CD14-positive monocyte (primary cell): ENCODE results near the gene PRCD. TPM values are rescaled to one million over a fixed set of nuclear protein-coding genes. Genes with fewer than 3 reads are reported as not detected.

Experiments
- DNase-seq, 3 donors: peaks; one replicate each; pipeline ENCODE4 v3.0.0-alpha.2; 2011 to 2022
- H2AFZ ChIP-seq: 2 replicates; pipeline ENCODE4 v1.6.0; 2012; ENCODE audit warnings: mild to moderate bottlenecking, low read depth, low read length, inconsistent platforms; ENCODE audit not compliant: insufficient read depth, poor library complexity, severe bottlenecking
- H3K27ac ChIP-seq, 2 donors: 1 replicate in 1 of 2; 2 replicates in 1 of 2; pipeline ENCODE4 v1.5.1; 2012 to 2013; ENCODE audit warnings: low read length in 2 of 2, control low read depth in 1 of 2, inconsistent platforms in 1 of 2, low read depth in 1 of 2, mild to moderate bottlenecking in 1 of 2
- H3K27me3 ChIP-seq, 2 donors: one replicate each; pipeline versions ENCODE4 v1.6.0 to v1.6.1; 2011 to 2013; ENCODE audit warnings: low read length in 2 of 2; ENCODE audit not compliant: control insufficient read depth in 2 of 2, insufficient read depth in 2 of 2
- H3K36me3 ChIP-seq, 2 donors: replicated peaks in 1 of 2; 1 replicate in 1 of 2; 2 replicates in 1 of 2; pipeline versions ENCODE4 v1.5.1 to v1.6.1; 2012 to 2013; ENCODE audit warnings: low read length in 2 of 2, control low read depth in 1 of 2, inconsistent platforms in 1 of 2, mild to moderate bottlenecking in 1 of 2; ENCODE audit not compliant: insufficient read depth in 2 of 2, control insufficient read depth in 1 of 2
- H3K4me1 ChIP-seq, 2 donors: 1 replicate in 1 of 2; 2 replicates in 1 of 2; pipeline versions ENCODE4 v1.5.1 to v1.6.1; 2012 to 2013; ENCODE audit warnings: low read length in 2 of 2, control low read depth in 1 of 2, inconsistent platforms in 1 of 2, mild to moderate bottlenecking in 1 of 2, moderate library complexity in 1 of 2; ENCODE audit not compliant: insufficient read depth in 2 of 2, control insufficient read depth in 1 of 2
- H3K4me2 ChIP-seq: replicated peaks from 2 replicates; pipeline ENCODE3; 2012; ENCODE audit warnings: low read length, moderate library complexity, mild to moderate bottlenecking; ENCODE audit not compliant: poor library complexity, severe bottlenecking; ENCODE audit errors: extremely low read depth
- H3K4me3 ChIP-seq, 3 experiments: fragments of 200-600 bp in 1 of 3; sonication (generic) in 1 of 3; replicated peaks in 1 of 3; 1 replicate in 2 of 3; 2 replicates in 1 of 3; pipeline ENCODE4 v1.5.1; 2011 to 2013; ENCODE audit warnings: low read length in 3 of 3, mild to moderate bottlenecking in 3 of 3, control low read depth in 2 of 3, low read depth in 2 of 3, inconsistent platforms in 1 of 3, moderate library complexity in 1 of 3
- H3K79me2 ChIP-seq: 2 replicates; pipeline ENCODE4 v1.6.0; 2012; ENCODE audit warnings: mild to moderate bottlenecking, control low read depth, inconsistent platforms, low read length, moderate library complexity; ENCODE audit not compliant: insufficient read depth
- H3K9ac ChIP-seq: 2 replicates; pipeline ENCODE4 v1.6.0; 2017; ENCODE audit warnings: low read length, mild to moderate bottlenecking; ENCODE audit not compliant: insufficient read depth, poor library complexity, severe bottlenecking
- H3K9me3 ChIP-seq, 2 donors: replicated peaks in 1 of 2; 1 replicate in 1 of 2; 2 replicates in 1 of 2; pipeline versions ENCODE4 v1.5.1 to v1.6.1; 2012 to 2013; ENCODE audit warnings: low read length in 2 of 2, control low read depth in 1 of 2; ENCODE audit not compliant: control insufficient read depth in 1 of 2, insufficient read depth in 1 of 2
- H4K20me1 ChIP-seq: 2 replicates; pipeline ENCODE4 v1.6.0; 2012; ENCODE audit warnings: mild to moderate bottlenecking, low read length, control low read depth, moderate library complexity; ENCODE audit not compliant: insufficient read depth
- H3K27ac Mint-ChIP-seq, 7 donors: one replicate each; pipeline ENCODE4 v1.8.0; 2020; ENCODE audit warnings: mild to moderate bottlenecking in 7 of 7, mixed read lengths in 7 of 7, moderate library complexity in 6 of 7, inconsistent platforms in 2 of 7
- H3K27me3 Mint-ChIP-seq, 3 donors: one replicate each; pipeline ENCODE4 v1.8.0; 2021 to 2022; ENCODE audit warnings: low read depth in 3 of 3, mild to moderate bottlenecking in 3 of 3, mixed read lengths in 3 of 3, moderate library complexity in 3 of 3, inconsistent platforms in 1 of 3
- H3K36me3 Mint-ChIP-seq, 2 donors: one replicate each; pipeline ENCODE4 v1.8.0; 2020; ENCODE audit warnings: mixed read lengths in 2 of 2, inconsistent platforms in 1 of 2, mild to moderate bottlenecking in 1 of 2
- H3K4me1 Mint-ChIP-seq: one replicate; pipeline ENCODE4 v1.8.0; 2020; ENCODE audit warnings: mild to moderate bottlenecking, mixed read lengths
- H3K4me3 Mint-ChIP-seq, 2 donors: one replicate each; pipeline ENCODE4 v1.8.0; 2020; ENCODE audit warnings: mild to moderate bottlenecking in 2 of 2, mixed read lengths in 2 of 2, moderate library complexity in 1 of 2
- H3K9me3 Mint-ChIP-seq, 7 donors: one replicate each; pipeline ENCODE4 v1.8.0; 2020 to 2022; ENCODE audit warnings: mixed read lengths in 7 of 7, mild to moderate bottlenecking in 6 of 7, moderate library complexity in 6 of 7, inconsistent platforms in 2 of 7
- CTCF ChIP-seq: fragments of 200-600 bp; IDR thresholded peaks from one replicate; pipeline ENCODE4 v1.8.0; 2022; ENCODE audit warnings: antibody characterized with exemption, mild to moderate bottlenecking
- WGBS: methylation state at CpG from one replicate; pipeline ENCODE4 v1.1.5; 2013; ENCODE audit warnings: missing lambda C conversion rate; ENCODE audit not compliant: insufficient coverage; 5-methylcytosine and 5-hydroxymethylcytosine counted together
- intact Hi-C, 2 donors: fragments of 100-400 bp; cut with micrococcal nuclease; formaldehyde crosslinking; loops; one replicate each; pipeline versions ENCODE4 v1.15.0 to v1.15.1; 2023
- polyA minus RNA-seq: library from RNA; depleted of rRNA, polyadenylated mRNA; stranded (reverse); fragments of >200 nt; gene quantifications from 2 replicates; pipeline ENCODE4 v1.2.3, GENCODE V29; 2012
- polyA plus RNA-seq, 3 donors: library from polyadenylated mRNA; depleted of rRNA in 1 of 3; unstranded in 2 of 3; stranded (reverse) in 1 of 3; fragments of 300-500 nt in 2 of 3; fragments of >200 nt in 1 of 3; fragmentation: Illumina TruSeq in 2 of 3; gene quantifications; 1 replicate in 2 of 3; 2 replicates in 1 of 3; pipeline ENCODE4 v1.2.3, GENCODE V29; 2012 to 2021
- total RNA-seq, 12 experiments: library from RNA in 1 of 12; stranded (reverse) in 1 of 12; fragments of 120-200 nt in 1 of 12; gene quantifications; one replicate each; pipeline ENCODE4 v1.2.4 and lab custom pipeline; 2013 to 2026; ENCODE audit warnings: mixed read lengths in 6 of 12, inconsistent platforms in 1 of 12

The PRCD gene, protein sequence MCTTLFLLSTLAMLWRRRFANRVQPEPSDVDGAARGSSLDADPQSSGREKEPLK
- 0.10 TPM for total RNA-seq (2013)
- polyA plus RNA-seq = not detected
- not detected in 2 replicates for polyA minus RNA-seq
- total RNA-seq (lab: John Stamatoyannopoulos, UW) = 0 to 0.45 (median 0.08) reads per million in 11 experiments

- H3K9ac ChIP-seq = no peak within 1 kb of the TSS
- H4K20me1 ChIP-seq = no peaks in the 10 kb centered on the region
- no peak for TF ChIP-seq CTCF
- peaks cover 13 to 20% of the 10 kb centered on the region in 2 donors for H3K4me1 ChIP-seq
- H3K79me2 ChIP-seq = no peaks in the 10 kb centered on the region
- H3K4me1 Mint-ChIP-seq = peaks cover 14% of the 10 kb centered on the region
- H3K27me3 ChIP-seq = peaks cover 23 to 54% of the 10 kb centered on the region in 2 donors
- H3K9me3 Mint-ChIP-seq = peaks cover 0 to 6% (median 4%) of the 10 kb centered on the region in 7 donors
- H3K4me3 Mint-ChIP-seq = peak within 1 kb of the TSS; percentile 67 to 87
- DNase-seq = no peak
- no peak within 1 kb of the TSS for H3K27ac ChIP-seq
- H2AFZ ChIP-seq = peak within 1 kb of the TSS; percentile 68
- H3K27me3 Mint-ChIP-seq = peaks cover 64 to 87% (median 71%) of the 10 kb centered on the region in 3 donors
- intact Hi-C loops = no loop called here
- H3K4me2 ChIP-seq = peak within 1 kb of the TSS; percentile 65
- peaks cover 0 to 12% of the 10 kb centered on the region in 2 donors for H3K9me3 ChIP-seq
- 88% methylated on average over 11 of the region's 22 CpGs for WGBS
- H3K36me3 Mint-ChIP-seq = peaks cover 3 to 8% of the 10 kb centered on the region in 2 donors
- peak within 1 kb of the TSS in 1 of 7 donors; percentile 6 for H3K27ac Mint-ChIP-seq
- H3K36me3 ChIP-seq = no peaks in the 10 kb centered on the region
- peak within 1 kb of the TSS in 2 of 3 experiments; percentile 28 to 62 for H3K4me3 ChIP-seq
Measured at GRCh38 chr17:76539631-76540271, at the start of gene PRCD. TSS of gene PRCD (plus strand) at chr17:76540044. CDS start at chr17:76540142, 98 bp downstream.

- Histone ChIP-seq H3K9ac (peak overlapping the region; percentile 40), H3K4me2 (peak overlapping the region; percentile 99), H2AFZ (no peak overlapping the region), H3K27me3 (no peaks in the 10 kb centered on the region), H4K20me1 (no peaks in the 10 kb centered on the region), H3K4me1 (peaks cover 81 to 89% of the 10 kb centered on the region in 2 donors), H3K79me2 (peaks cover 45% of the 10 kb centered on the region), H3K36me3 (peaks cover 9 to 12% of the 10 kb centered on the region in 2 donors), H3K27ac (peak overlapping the region; percentile 99), H3K9me3 (no peaks in the 10 kb centered on the region), H3K4me3 (peak overlapping the region in 1 of 3 experiments; percentile 85)
- H3K27me3 Mint-ChIP-seq = peaks cover 0 to 1% (median 0%) of the 10 kb centered on the region in 3 donors
- peak overlapping the region; percentile 99 to 100 (median 100) for H3K27ac Mint-ChIP-seq
- TF ChIP-seq CTCF = no peak
- intact Hi-C loops = no loop called here
- H3K4me1 Mint-ChIP-seq = peaks cover 81% of the 10 kb centered on the region
- WGBS = 50% methylated on average over 6 of the region's 10 CpGs
- DNase-seq = no peak
- H3K36me3 Mint-ChIP-seq = peaks cover 13 to 31% of the 10 kb centered on the region in 2 donors
- H3K4me3 Mint-ChIP-seq = peak overlapping the region; percentile 37 to 93
- peaks cover 0 to 2% (median 0%) of the 10 kb centered on the region in 7 donors for H3K9me3 Mint-ChIP-seq
Measured at GRCh38 chr17:76490112-76490710, 49.6 kb upstream of the PRCD start.
